ENCODE data around the gene SERP2.

DNA sequence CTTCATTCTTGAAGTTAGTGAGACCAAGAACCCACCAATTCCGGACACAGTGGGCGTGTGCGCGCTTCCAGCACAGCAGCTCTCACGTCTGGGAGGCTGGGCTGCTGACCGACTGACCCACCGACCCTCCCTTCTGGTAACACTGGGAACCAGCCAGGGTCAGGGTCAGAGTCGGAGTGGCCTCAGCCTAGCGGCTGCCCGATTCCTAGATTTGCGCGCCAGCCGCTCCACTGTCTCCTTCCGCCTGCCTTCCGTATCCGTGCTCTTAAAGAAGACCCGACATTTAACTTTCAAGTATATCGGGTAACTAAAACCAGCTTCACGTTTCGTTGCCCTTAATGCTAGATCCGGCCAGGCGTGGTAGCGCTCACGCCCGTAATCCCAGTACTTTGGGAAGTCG is 41.1 kb downstream of the SERP2 start:
- TF ChIP-seq CTCF (conservative IDR thresholded peaks at IDR 0.05; ENCODE audit: low read depth, low read length), result no peak
- no peak for TF ChIP-seq EZH2phosphoT487 (IDR thresholded peaks at IDR 0.05; ENCODE audit: borderline replicate concordance, low read length)
- no peak for TF ChIP-seq EZH2 (IDR thresholded peaks at IDR 0.05; ENCODE audit: low read length, unreplicated experiment)

Data from PC-3 (cell line).